HCT116 (cell line): Measurements from ENCODE around the gene HSPB8. TPM values are rescaled to one million over a fixed set of nuclear protein-coding genes. Genes with fewer than 3 reads are reported as not detected.

ENCODE experiments used
- ATAC-seq: fragments of 200-7000 bp; cut with Tn5 transposase; 2 replicates; pipeline ENCODE4 v1.9.1; 2020; ENCODE audit warnings: mild to moderate bottlenecking, moderate library complexity
- BruUV-seq: library from RNA; stranded (reverse); fragments of 400-500 nt; replicated peaks from 2 replicates; lab custom pipeline; 2021; lab: Mats Ljungman, UMichigan
- CTCF ChIA-PET: fragments of 300-600 bp; sonication (Branson Sonifier 250); formaldehyde crosslinking; loops from one replicate; lab custom pipeline; 2021; ENCODE audit warnings: antibody characterized with exemption; lab: Charles Lee
- POLR2A ChIA-PET: fragments of 300-600, 350-600 bp; sonication (Branson Sonifier 250); formaldehyde crosslinking; loops from one replicate; lab custom pipeline; 2021; ENCODE audit warnings: antibody characterized with exemption; lab: Charles Lee
- RAD21 ChIA-PET, 2 experiments: fragments of 300-600 bp; sonication (Branson Sonifier 250); formaldehyde crosslinking; loops; one replicate each; lab custom pipeline; 2023; ENCODE audit warnings: low total read pairs in 2 of 2; ENCODE audit not compliant: uncharacterized antibody in 2 of 2, unreplicated experiment in 2 of 2, low non-redundant PET in 1 of 2; lab: Charles Lee
- DNase-seq: peaks from one replicate; pipeline ENCODE4 v3.0.0-alpha.2; 2010; ENCODE audit warnings: low read depth, low spot score
- H2AFZ ChIP-seq: fragments of 200-600 bp; shearing (Covaris generic), sonication (generic); 2 replicates; pipeline ENCODE4 v1.6.1; 2017; ENCODE audit warnings: low read depth, mixed run types, mixed read lengths, antibody characterized with exemption, low read length; ENCODE audit not compliant: poor library complexity, severe bottlenecking
- H3K27ac ChIP-seq: 2 replicates; pipeline ENCODE4 v1.5.1; 2012; ENCODE audit warnings: low read depth, low read length
- H3K27me3 ChIP-seq: fragments of 200-600 bp; sonication (generic); 2 replicates; pipeline ENCODE4 v1.6.1; 2016; ENCODE audit warnings: mixed run types, low read length, mixed read lengths; ENCODE audit not compliant: insufficient read depth
- H3K36me3 ChIP-seq, 2 experiments: fragments of 200-500 bp in 1 of 2; fragments of 200-600 bp in 1 of 2; sonication (Bioruptor generic) in 1 of 2; sonication (generic) in 1 of 2; 2 replicates each; pipeline versions ENCODE4 v1.5.1 to v1.6.1; 2014 to 2016; ENCODE audit warnings: low read length in 2 of 2, inconsistent platforms in 1 of 2, mixed read lengths in 1 of 2, mixed run types in 1 of 2; ENCODE audit not compliant: insufficient read depth in 2 of 2, control insufficient read depth in 1 of 2
- H3K4me1 ChIP-seq, 2 experiments: fragments of 200-600 bp in 1 of 2; sonication (generic) in 1 of 2; 2 replicates each; pipeline versions ENCODE4 v1.5.1 to v1.6.1; 2012 to 2017; ENCODE audit warnings: low read length in 2 of 2, inconsistent platforms in 1 of 2, mild to moderate bottlenecking in 1 of 2, mixed read lengths in 1 of 2, mixed run types in 1 of 2, moderate library complexity in 1 of 2; ENCODE audit not compliant: insufficient read depth in 2 of 2, control insufficient read depth in 1 of 2
- H3K4me2 ChIP-seq: fragments of 200-600 bp; sonication (generic); 2 replicates; pipeline ENCODE4 v1.6.1; 2017; ENCODE audit warnings: mixed run types, low read length, mixed read lengths
- H3K4me3 ChIP-seq, 2 experiments: fragments of 200-600 bp in 1 of 2; sonication (generic) in 1 of 2; replicated peaks in 1 of 2; 2 replicates each; pipeline ENCODE4 v1.5.1; 2011 to 2016; ENCODE audit warnings: low read length in 2 of 2, control low read depth in 1 of 2, low read depth in 1 of 2, mild to moderate bottlenecking in 1 of 2, mixed read lengths in 1 of 2, mixed run types in 1 of 2
- H3K79me2 ChIP-seq: fragments of 200-600 bp; sonication (generic); 2 replicates; pipeline ENCODE4 v1.6.1; 2017; ENCODE audit warnings: mild to moderate bottlenecking, mixed run types, low read length, moderate library complexity, mixed read lengths; ENCODE audit not compliant: insufficient read depth
- H3K9ac ChIP-seq: fragments of 200-600 bp; sonication (generic); 2 replicates; pipeline ENCODE4 v1.6.1; 2016; ENCODE audit warnings: low read length, mixed read lengths
- H3K9me2 ChIP-seq: fragments of 200-600 bp; sonication (generic), shearing (Covaris generic); 2 replicates; pipeline ENCODE4 v1.6.1; 2017; ENCODE audit warnings: mixed run types, mild to moderate bottlenecking, moderate library complexity; ENCODE audit not compliant: insufficient read depth
- H3K9me3 ChIP-seq, 2 experiments: fragments of 200-500 bp in 1 of 2; fragments of 200-600 bp in 1 of 2; sonication (Bioruptor generic) in 1 of 2; sonication (generic) in 1 of 2; 2 replicates each; pipeline ENCODE4 v1.6.1; 2014 to 2017; ENCODE audit warnings: low read length in 2 of 2, mixed read lengths in 2 of 2, inconsistent platforms in 1 of 2, low read depth in 1 of 2, mild to moderate bottlenecking in 1 of 2, mixed run types in 1 of 2, moderate library complexity in 1 of 2; ENCODE audit not compliant: control insufficient read depth in 1 of 2, insufficient read depth in 1 of 2
- H4K20me1 ChIP-seq: fragments of 200-600 bp; sonication (generic), shearing (Covaris generic); 2 replicates; pipeline ENCODE4 v1.6.1; 2017; ENCODE audit warnings: mixed run types, mild to moderate bottlenecking, moderate library complexity; ENCODE audit not compliant: insufficient read depth
- CEBPB ChIP-seq: IDR thresholded peaks from 2 replicates; pipeline ENCODE4 v1.6.1; 2012; ENCODE audit warnings: low read depth
- CTCF ChIP-seq, 3 experiments: fragments of 200-600 bp in 1 of 3; sonication (generic) in 1 of 3; IDR thresholded peaks in 2 of 3; conservative IDR thresholded peaks in 1 of 3; 2 replicates each; pipeline ENCODE4 v1.5.1; 2012 to 2017; ENCODE audit warnings: low read depth in 2 of 3, low read length in 2 of 3, antibody characterized with exemption in 1 of 3, borderline replicate concordance in 1 of 3, control low read depth in 1 of 3, mild to moderate bottlenecking in 1 of 3, mixed read lengths in 1 of 3, mixed run types in 1 of 3, moderate library complexity in 1 of 3; ENCODE audit not compliant: insufficient read depth in 1 of 3
- EGR1 ChIP-seq: IDR thresholded peaks from 2 replicates; pipeline ENCODE4 v1.6.1; 2012; ENCODE audit warnings: low read depth
- ELF1 ChIP-seq: IDR thresholded peaks from 2 replicates; pipeline ENCODE4 v1.6.1; 2012; ENCODE audit warnings: low read depth, borderline replicate concordance
- FOSL1 ChIP-seq: IDR thresholded peaks from 2 replicates; pipeline ENCODE4 v1.6.1; 2012; ENCODE audit warnings: low read depth
- JUND ChIP-seq: IDR thresholded peaks from 2 replicates; pipeline ENCODE4 v1.6.1; 2012
- SP1 ChIP-seq: IDR thresholded peaks from 2 replicates; pipeline ENCODE4 v1.6.1; 2012; ENCODE audit warnings: low read depth
- SRF ChIP-seq: IDR thresholded peaks from 2 replicates; pipeline ENCODE4 v1.6.1; 2012; ENCODE audit warnings: low read depth
- ZBTB33 ChIP-seq: IDR thresholded peaks from 2 replicates; pipeline ENCODE4 v1.6.1; 2011; ENCODE audit warnings: mild to moderate bottlenecking, low read length, moderate library complexity; ENCODE audit not compliant: insufficient replicate concordance; ENCODE audit errors: extremely low read depth
- intact Hi-C: fragments of 100-400 bp; cut with micrococcal nuclease; formaldehyde crosslinking; loops from 2 replicates; pipeline ENCODE4 v1.10.0; 2022
- total RNA-seq: library from RNA; stranded (reverse); gene quantifications from one replicate; pipeline ENCODE4 v1.2.1, GENCODE V29; 2021; ENCODE audit not compliant: unreplicated experiment

Gene HSPB8
- total RNA-seq, 1 experiment from 2014 or later, result 3.5 TPM

- ATAC-seq (no peak), DNase-seq (no peak)
- no peaks in the 10 kb centered on the region for H4K20me1 ChIP-seq
- no peaks in the 10 kb centered on the region for H3K9me2 ChIP-seq
- ChIA-PET RAD21 (no interaction called here), POLR2A (no interaction called here), CTCF (no interaction called here)
- H3K4me2 ChIP-seq, result no peak overlapping the region
- no peak overlapping the region for H3K27ac ChIP-seq
- H3K4me3 ChIP-seq, result no peak overlapping the region
- no peak for TF ChIP-seq EGR1
- no peak for TF ChIP-seq CEBPB
- no peak for TF ChIP-seq JUND
- no peak for TF ChIP-seq SP1
- no peak for TF ChIP-seq CTCF (IDR thresholded peaks at IDR 0.05 in 2 of 3, conservative IDR thresholded peaks at IDR 0.05 in 1 of 3; ENCODE audit: borderline replicate concordance in 1 of 3, insufficient read depth in 1 of 3, low read depth in 2 of 3, low read length in 2 of 3)
- TF ChIP-seq SRF, result no peak
- TF ChIP-seq ZBTB33, result no peak
- TF ChIP-seq FOSL1, result no peak
- TF ChIP-seq ELF1, result no peak
- H3K9me3 ChIP-seq, result no peaks in the 10 kb centered on the region
- no peak overlapping the region for H2AFZ ChIP-seq
- no peak overlapping the region for H3K9ac ChIP-seq
- no peaks in the 10 kb centered on the region for H3K79me2 ChIP-seq
- H3K36me3 ChIP-seq, result no peaks in the 10 kb centered on the region
- no TSS peak for BruUV-seq
- H3K4me1 ChIP-seq, result peaks cover 11 to 14% of the 10 kb centered on the region in 2 experiments; a peak in 3 of 4 replicates
- intact Hi-C loops, result no loop called here
- peaks cover 3% of the 10 kb centered on the region; the same call in 1 of the 2 replicates for H3K27me3 ChIP-seq
Measured at GRCh38 chr12:119149270-119149669, 29.5 kb upstream of the HSPB8 start.
